NK-92 (cell line): ENCODE measurements around the gene AMDHD2.

Experiments used
- DNase-seq: peaks from one replicate; lab custom pipeline; 2025; ENCODE audit not compliant: unreplicated experiment; lab: John Stamatoyannopoulos, UW

The AMDHD2 gene

DNA sequence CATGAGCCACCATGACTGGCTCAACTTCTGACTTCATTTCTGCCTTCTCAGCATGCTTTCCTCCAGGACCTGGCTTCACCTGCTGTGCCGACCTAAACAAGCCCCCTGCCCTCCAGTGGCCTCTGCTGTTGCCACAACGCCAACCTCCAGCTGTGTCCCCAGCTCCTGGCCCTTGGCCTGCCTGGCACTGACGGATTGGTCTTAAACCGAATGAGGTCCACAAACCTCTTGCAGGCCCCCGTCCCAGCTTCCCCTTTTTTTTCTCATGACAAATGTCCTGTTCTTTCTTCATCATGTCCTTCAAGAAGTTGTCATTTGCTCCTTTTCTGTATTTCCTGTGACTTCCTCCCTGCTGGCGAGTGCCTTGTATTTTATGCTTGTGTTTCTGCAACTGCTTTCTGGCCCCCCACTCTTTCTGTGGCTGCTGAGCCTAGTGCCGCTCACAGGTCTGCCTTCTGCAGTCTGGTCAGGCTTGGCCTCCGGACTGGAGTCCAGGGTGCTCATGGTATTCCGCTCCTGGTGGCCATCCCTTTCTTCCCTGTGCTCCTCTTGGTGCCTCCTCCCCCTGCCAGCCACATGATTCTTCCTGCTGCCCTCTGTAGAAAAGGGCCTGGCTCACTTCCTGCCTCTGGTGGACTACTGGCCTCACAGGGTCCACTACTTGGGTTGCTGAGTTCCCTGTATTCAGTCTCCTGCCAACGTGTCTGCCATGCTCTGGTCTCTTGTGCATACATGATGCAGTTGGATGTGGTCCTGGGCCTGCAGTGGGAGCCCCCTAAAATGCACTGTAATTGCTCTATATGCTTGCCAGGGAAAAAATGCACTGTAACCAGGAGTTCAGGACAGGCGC, 3.6 kb upstream of the AMDHD2 start:
- no peak for DNase-seq

DNA sequence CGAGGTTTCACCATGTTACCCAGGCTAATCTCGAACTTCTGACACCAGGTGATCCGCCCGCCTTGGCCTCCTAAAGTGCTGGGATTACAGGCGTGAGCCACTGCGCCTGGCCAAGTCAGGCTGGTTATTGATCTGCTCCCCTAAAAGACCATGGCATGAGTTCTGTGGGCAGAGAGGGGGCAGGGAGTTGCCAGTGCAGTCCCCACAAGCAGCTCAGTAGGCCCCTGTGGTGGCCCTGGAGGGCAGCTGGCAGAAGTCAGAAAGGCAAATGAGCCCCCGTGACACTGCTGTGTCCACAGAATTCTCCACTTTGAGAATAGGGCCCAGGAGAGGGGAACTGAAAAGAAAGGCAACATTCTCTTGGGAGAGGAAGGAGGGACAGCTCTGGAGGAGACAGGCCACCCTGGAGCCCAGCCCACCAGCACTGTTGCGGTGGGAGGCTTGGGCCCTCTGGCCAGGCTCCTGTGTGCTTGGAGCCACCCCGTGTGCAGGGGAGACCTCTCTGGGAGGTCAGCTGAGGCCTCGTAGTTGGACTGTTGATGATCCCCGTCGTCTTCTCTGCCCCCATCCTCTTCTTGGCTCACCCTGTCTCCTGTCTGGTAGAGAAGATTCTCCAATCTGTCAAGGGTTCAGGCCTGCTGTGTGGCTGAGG, 2.1 kb upstream of the AMDHD2 start:
- no peak for DNase-seq

DNA sequence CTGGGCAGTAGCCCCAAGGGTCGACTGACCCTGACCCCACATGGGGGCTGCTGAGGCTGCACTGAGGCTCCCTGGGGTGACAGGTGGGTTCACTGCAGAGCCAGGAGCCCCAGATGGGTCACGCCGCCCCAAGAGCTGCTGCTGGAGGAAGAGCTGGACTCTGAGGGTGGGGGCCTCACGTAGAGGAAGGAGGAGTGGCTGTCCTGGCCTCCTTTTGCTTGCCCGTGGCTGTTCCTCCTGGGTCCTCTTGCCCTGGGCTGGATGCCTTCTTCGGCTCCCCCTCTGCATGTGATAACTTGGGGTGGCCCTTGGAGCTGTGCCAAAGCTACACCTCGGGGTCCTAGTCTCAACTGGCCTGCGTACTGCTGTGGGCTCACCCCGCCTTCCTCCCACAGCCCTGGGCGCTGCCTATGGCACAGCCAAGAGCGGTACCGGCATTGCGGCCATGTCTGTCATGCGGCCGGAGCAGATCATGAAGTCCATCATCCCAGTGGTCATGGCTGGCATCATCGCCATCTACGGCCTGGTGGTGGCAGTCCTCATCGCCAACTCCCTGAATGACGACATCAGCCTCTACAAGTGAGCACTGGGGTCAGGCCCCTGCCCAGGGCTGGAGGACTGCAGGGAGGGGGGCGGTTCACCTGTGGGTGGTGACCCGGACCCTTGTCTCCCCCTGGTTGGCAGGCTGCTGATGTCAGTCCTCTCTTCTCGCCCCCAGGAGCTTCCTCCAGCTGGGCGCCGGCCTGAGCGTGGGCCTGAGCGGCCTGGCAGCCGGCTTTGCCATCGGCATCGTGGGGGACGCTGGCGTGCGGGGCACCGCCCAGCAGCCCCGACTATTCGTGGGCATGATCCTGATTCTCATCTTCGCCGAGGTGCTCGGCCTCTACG, 1.1 kb upstream of the AMDHD2 start:
- DNase-seq, result no peak

DNA sequence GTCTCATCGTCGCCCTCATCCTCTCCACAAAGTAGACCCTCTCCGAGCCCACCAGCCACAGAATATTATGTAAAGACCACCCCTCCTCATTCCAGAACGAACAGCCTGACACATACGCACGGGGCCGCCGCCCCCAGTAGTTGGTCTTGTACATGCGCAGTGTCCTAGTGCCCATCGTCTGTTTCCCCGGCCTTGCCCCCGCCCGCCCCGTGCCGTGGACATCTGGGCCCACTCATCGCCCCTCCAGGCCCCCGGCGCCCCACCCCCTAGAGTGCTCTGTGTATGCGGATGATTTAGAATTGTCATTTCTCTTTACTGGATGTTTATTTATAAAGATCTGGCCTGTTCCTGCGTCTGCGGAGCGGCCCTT, 475 bp upstream of the AMDHD2 start:
- DNase-seq, result no peak

DNA sequence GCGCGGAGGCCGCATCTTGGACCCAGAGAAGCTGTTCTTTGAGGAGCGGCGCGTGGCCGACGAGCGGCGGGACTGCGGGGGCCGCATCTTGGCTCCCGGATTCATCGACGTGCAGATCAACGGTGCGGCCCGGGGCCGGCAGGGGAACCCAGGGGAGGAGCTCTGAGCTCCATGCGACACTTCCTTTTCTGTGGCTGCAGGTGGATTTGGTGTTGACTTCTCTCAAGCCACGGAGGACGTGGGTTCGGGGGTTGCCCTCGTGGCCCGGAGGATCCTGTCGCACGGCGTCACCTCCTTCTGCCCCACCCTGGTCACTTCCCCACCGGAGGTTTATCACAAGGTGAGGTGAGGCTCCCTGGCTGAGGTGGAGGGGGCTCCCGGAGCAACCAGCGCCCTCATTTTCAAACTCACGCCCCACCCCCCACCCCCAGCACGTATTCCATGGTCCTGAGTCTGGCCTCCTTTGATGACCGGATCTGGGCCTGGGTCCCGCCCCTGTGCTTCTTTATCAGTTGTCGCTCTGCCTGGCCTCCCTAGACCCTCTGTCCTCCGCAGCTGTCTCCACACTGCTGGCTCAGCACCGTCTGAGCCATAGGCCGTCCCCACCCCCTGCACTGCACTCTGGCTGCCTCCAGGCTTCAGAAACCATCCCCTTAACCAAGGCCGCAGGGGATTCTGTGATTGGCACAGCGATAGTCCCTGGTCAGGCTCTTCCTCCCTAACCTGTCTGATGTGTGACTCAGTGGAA, 787 bp downstream of the AMDHD2 start:
- no peak for DNase-seq

DNA sequence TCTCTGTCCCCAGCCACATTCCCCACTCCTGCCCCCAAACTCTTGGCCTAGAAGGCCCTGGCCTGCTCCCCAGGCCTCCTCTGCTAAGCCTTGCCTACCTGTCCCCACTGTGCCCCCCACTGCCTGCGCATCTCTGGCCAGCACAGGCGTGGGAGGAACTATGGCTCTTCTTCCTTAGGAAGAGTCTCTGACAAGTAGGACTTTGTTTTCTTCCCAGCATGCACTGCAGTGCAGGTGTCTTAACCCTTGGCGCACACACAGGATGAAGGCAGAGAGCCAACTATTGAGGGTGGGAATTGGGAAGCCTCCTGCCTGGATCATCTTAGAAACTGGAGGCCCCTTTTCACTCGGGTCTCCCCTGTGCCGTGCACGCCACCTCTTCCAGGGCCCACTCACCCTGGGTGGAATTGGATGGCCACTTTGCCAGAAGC, 3.6 kb downstream of the AMDHD2 start:
- DNase-seq, result no peak

DNA sequence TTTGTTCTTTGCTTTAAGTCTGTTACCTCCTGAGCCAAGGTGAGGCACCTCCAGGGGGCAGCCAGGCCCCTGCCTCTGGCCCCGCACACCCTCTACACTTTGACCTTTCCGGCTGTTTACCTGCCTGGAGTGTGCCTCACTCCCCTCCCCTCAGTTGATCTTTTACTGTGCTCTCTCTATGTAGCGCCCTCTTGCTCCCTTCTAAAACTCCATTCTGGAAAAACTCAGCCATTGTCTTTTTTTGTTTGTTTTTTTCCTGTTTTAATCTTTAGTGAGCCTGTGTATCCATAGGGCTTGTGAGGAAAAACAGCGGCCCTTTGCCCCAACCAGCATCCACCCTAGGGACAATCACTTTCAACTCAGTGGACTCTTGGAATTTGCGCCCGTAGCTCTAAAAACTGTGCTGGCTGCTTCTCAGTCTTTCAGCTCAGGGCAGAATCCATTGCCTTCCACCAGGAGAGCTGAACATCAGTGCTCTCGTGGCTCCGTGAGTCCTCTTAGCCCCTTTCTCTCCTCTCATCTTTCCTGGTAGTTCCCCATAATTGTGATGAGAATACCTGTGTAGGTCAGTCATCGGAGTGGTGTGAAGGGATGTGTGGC, 4.3 kb downstream of the AMDHD2 start:
- DNase-seq, result no peak

DNA sequence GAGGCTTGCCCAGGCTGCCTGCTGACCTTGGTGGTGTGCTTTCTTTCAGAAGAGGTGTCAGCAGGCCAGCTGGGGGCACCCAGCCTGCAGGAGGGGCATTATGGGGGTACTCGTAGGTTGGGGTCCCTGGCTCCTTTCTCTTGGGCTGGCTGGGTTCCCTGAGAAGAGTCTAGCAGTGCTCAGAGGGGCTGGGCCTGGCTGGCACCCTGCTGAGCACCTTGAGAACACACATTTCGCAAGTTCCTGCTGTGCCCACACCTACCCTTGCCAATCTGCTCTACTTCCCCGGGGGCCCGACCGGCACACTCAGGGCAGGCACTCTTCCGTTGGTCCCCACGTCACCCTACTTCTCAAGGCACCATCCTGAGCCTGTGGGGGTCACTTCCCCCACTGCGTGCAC, 6.0 kb downstream of the AMDHD2 start:
- no peak for DNase-seq

DNA sequence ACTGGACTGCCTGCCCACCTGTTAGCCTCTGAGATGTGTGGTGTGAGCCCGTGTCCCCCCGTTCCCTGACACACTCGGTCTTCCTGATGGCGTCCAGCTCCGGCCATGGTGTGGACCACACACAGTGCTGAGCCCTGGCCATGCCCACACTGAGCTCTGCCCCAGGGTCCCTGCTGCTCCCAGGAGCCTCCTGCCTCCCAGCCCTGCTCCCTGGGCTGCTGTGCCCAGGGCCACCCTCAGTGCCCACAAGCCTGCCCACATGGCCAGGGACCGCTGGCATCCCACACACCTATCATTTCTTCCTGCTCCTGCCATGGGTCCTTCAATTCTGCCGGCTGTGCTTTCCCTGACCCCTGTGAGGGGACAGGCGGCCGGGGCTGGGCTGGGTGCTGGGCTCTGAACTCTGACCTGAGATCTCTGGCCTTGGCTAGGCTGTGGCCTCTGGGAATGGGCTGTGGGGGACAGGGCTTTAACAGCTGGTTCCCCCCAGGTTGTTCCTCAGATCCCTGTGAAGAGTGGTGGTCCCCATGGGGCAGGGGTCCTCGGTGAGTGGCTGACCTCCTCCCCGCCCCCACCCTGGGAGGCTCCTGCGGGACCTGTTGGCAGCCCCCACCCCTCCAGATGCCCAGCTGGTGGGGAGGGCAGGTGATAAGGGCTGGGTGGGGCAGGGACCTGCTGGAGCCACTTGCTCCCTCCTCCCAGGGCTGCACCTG, 7.1 kb downstream of the AMDHD2 start:
- no peak for DNase-seq

DNA sequence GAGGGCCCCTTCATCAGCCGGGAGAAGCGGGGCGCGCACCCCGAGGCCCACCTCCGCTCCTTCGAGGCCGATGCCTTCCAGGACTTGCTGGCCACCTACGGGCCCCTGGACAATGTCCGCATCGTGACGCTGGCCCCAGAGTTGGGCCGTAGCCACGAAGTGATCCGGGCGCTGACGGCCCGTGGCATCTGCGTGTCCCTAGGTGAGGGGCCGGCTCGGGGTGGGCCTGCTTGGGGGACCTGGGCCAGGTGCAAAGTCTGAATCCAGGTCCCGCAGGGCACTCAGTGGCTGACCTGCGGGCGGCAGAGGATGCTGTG, 7.6 kb downstream of the AMDHD2 start:
- DNase-seq, result no peak

DNA sequence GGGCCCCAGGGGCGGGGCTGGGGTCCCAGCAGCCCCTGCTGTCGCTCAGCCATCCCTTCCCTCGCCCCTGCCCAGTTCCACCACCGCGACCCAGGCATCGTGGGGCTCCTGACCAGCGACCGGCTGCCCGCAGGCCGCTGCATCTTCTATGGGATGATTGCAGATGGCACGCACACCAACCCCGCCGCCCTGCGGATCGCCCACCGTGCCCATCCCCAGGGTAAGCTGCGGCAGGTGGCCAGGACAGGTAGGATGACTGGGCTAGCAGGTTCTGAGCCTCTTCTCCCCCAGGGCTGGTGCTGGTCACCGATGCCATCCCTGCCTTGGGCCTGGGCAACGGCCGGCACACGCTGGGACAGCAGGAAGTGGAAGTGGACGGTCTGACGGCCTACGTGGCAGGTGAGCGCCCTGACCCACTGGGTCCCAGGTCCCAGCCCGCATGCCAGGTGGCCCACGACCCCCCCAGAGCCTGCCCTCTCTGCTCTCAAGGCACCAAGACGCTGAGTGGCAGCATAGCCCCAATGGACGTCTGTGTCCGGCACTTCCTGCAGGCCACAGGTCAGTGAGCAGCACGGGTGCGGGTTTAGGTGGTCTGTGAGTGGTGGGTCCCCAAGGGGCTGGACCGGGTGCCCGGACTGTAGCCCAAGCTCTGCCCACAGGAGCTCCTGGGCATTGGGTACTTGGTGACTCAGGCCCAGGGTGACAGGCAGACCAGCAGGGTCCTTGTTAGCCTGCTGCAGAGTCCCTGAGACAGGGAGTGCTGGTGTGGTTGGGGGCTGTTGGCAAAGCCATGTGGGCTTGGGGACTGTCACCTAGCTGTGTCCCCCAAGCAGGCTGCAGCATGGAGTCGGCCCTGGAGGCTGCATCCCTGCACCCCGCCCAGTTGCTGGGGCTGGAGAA, 8.2 kb downstream of the AMDHD2 start:
- no peak for DNase-seq

DNA sequence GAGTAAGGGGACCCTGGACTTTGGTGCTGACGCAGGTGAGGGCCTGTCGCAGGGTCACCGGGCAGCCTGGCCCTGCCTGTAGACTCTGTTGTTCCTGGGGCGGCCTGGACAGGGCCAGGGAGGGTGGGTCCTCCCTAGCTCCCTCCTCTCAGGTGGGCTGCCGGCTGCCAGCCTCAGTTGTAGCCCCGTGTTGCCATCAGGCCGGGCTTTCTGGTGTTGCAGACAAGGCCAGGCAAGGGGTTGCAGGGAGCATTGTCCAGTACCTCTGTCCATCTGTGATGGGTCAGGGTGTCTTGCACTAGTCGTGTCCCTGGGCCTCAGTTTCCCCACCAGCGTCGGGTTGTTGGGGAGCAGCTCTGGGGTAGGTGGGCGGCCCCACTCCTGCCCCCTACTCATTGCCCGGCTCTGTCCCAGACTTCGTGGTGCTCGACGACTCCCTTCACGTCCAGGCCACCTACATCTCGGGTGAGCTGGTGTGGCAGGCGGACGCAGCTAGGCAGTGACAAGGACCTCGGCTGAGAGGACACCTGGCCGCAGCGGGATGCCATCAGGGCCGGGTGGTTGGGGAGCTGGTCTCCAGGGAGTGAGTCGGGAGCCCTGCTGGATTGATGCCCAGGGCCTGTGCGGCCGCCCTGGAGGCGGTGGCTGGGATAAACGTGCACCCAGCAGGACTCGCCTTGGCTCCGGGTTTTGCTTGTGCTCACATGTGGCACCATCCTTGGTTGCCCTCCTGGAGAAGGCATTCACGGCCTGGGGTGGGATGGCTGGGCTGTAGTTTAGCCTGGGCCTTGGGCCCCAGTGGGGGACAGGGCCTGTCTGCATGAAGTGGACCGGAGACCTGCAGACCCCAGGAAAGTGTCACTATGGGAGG, 9.1 kb downstream of the AMDHD2 start:
- DNase-seq, result no peak

DNA sequence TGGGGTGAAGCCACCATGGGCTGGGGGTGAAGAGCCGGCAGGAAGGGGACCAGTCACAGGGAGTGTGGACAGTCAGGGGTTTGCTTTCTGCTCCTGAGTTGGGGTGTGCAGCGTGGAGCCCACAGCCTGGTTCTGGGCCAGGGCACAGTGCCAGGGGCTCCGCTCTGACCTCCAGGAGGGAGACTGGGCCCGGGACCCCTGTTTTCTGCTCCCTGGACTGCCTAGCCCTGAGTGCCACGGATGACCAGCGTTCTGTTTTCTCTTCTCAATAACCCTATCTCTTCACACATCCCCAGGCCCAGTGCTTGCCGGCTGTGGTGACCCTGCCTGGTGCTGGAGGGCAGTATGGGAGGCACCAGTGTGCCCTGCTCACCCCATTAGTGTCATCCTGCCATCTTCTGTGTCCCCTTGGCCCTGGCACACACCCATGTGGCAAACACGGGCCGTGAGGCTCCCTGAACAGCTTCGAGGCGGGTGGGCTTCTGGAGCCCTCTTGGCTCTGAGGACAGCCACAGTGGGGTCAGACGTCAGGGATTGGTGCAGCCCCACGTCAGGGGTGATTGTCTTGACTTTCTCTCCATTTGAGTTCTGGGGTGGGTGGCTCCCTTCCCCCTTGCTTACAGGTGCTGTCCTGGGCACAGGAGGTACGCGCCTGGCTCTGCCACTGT, 9.9 kb downstream of the AMDHD2 start:
- no peak for DNase-seq

DNA sequence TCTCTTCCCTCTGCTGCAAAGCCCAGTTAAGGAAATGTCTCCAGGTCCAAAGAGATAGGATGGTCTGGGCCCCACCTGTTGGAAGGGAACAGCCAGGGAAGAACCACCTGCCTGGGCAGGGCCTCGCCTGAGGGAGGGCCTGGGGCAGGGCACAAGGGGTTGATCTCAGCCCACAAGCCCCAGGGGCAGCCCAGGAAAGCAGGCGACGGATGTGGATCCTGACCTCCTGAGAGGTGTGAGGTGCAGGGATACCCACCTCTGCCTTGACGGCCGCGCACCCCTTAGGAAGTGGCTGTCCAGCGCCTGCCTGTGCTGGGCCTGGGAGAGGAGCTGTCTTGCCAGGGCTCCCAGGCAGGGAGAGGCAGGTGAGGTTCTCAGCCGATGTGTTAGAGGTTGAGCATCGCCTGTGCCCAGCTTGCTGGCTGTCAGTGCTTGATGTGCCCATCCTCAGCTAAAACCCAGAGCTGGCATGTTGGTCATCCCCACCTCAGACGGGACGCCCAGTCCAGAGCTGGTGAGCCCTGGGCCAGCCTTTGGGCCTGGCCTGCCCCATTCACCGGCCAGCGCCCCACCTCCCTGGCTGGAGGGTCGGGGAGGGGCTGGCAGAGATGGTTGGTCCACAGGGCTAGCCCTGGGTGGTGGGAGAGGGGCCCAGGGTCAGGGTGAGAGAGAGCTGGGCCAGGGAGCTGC, 10.6 kb downstream of the AMDHD2 start:
- no peak for DNase-seq

DNA sequence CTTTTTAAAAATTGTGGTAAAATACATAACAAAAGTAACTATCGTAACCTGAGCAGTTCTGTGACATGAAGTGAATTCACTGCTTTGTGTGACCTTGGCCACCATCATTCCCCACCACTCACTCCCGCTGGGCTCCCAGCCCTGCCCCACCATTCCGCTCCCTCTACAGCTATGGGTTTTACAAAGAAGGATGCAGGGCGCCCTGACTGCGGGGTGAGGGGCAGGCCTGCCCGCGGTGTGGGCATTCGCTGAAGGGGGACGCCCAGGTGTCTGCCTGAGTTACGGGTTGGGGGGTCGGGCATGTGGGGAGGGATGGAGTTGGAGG, 11.2 kb downstream of the AMDHD2 start, which contains the start of gene CEMP1:
CEMP1 (minus strand) TSS at position 38 of the 325 bp plus-strand sequence. CDS start 335 bp downstream, outside the sequence.
- DNase-seq, result no peak

DNA sequence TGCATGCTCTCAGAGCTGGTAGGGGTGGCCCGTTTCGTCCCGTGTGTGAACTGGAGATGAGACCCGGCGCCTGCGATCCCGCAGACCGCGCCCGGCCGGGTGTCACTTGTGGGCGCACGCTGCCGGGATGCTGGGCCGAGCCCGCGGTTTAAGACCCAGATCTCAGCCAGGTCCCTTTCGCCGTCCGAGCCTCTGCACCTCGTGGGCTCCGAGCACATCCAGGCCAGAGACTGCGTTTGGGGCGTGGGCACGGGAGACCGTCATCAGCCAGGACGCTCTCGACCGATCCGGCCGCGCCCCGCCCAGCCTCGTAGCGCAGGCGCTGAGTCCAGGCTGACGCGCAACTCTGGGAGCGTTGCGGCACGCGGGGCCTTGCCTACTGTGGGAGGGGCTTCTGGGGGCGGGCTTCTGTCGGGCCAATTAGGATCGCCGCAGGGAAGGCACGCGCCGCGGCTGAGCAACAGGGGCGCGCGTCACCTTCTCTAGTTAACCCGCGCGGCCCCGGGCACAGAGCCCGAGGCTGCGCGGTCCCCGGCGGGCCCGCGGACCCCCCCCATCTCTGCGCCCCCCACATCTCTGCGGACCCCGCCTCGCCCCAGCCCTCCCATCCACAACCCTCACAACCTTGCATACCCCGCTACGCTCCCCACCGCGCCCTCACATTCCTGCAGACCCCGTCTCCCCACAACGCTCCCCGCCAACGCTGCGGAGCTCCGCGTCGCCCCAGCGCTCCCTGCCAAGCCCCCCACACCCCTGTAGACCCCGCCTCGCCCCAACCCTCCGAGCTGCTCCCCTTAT, 11.7 kb downstream of the AMDHD2 start:
- DNase-seq, result peak; percentile 79
